ENCODE measurements around the gene MAD2L1BP. TPM values are rescaled to one million over a fixed set of nuclear protein-coding genes. Genes with fewer than 3 reads are reported as not detected.

The MAD2L1BP gene
- total and polyA plus RNA-seq, 3 experiments from 2014 or later = 16.0 to 27.7 (median 27.6) TPM

DNA sequence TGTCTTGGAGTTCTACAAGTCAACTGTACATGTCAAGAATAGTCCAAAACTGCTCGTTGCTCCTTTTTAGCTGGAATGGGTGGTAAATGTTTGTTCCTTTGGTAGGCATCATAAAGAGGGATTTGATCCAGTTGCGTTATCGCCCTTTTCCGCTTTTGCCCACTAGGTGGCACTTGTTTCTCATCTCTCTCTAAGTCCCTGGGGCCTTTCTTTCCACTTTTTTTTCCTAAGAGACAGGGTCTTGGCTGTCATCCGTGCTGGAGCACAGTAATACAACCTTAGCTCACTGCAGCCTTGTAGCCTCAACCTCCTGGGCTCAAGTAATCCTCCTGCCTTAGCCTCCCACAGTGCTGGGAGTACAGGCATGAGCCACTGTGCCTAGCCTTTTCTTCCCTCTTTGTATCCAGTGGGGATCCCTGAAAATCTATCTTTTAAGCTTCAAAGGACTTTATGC is 27.3 kb upstream of the MAD2L1BP start:
- Histone ChIP-seq H3K4me1 (ENCODE audit: insufficient read depth, low read length) (no peaks in the 10 kb centered on the region), H3K4me3 (ENCODE audit: low read length) (no peak overlapping the region), H3K36me3 (ENCODE audit: insufficient read depth, low read length) (peaks cover 21% of the 10 kb centered on the region), H3K27ac (ENCODE audit: low read depth, low read length) (no peak overlapping the region), H3K9me3 (ENCODE audit: low read length) (no peaks in the 10 kb centered on the region), H3K27me3 (ENCODE audit: insufficient read depth, low read length, poor library complexity, severe bottlenecking) (no peaks in the 10 kb centered on the region)
- POLR2A ChIA-PET = no interaction called here
- DNase-seq = peak; percentile 22 to 68 (median 41)
- Mint-ChIP-seq H3K36me3 (peaks cover 0 to 64% (median 17%) of the 10 kb centered on the region in 3 donors), H3K27ac (peak overlapping the region in 3 of 8 donors; percentile 27 to 79 (median 33)), H3K9me3 (no peaks in the 10 kb centered on the region), H3K27me3 (no peaks in the 10 kb centered on the region), H3K4me1 (peaks cover 3 to 6% (median 4%) of the 10 kb centered on the region in 3 donors), H3K4me3 (no peak overlapping the region)
- CTCF ChIA-PET = interaction anchor here (0.7 to 2.8 kb wide), 15 partner anchors 10 to 471 kb away, joined by 3 to 11 read pairs (median 4); partner anchors contain the start of genes GTPBP2 and MAD2L1BP

DNA sequence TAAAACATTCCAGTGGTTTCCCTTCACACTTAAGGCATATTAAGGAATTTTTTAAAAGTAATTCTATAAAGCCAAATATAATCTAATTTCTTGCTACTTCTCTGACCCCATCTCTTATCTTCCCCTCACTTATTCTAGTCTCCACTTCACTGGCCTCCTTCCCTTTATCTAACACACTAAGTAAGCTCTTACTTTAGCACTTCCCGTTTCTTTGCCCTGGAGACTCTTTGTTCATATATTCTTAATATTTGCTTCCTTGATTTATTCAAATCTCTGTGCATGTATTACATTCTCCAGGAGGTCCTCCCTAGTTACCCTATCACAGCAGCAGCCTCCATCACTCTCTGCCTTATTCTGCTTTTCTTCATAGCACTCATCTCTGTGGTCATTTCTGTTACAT is 26.8 kb upstream of the MAD2L1BP start:
- Histone ChIP-seq H3K4me1 (ENCODE audit: insufficient read depth, low read length) (no peaks in the 10 kb centered on the region), H3K27ac (ENCODE audit: low read depth, low read length) (no peak overlapping the region), H3K27me3 (ENCODE audit: insufficient read depth, low read length, poor library complexity, severe bottlenecking) (no peaks in the 10 kb centered on the region), H3K36me3 (ENCODE audit: insufficient read depth, low read length) (peaks cover 25% of the 10 kb centered on the region), H3K9me3 (ENCODE audit: low read length) (no peaks in the 10 kb centered on the region), H3K4me3 (ENCODE audit: low read length) (no peak overlapping the region)
- POLR2A ChIA-PET = no interaction called here
- CTCF ChIA-PET = interaction anchor here (0.7 to 2.8 kb wide), 11 partner anchors 9 to 470 kb away, joined by 3 to 11 read pairs (median 5); partner anchors contain the start of genes GTPBP2 and MAD2L1BP
- H3K4me3 Mint-ChIP-seq = no peak overlapping the region
- H3K27me3 Mint-ChIP-seq = no peaks in the 10 kb centered on the region
- no peak for DNase-seq
- peak overlapping the region in 4 of 8 donors; percentile 3 to 56 (median 28) for H3K27ac Mint-ChIP-seq
- H3K36me3 Mint-ChIP-seq = peaks cover 0 to 64% (median 21%) of the 10 kb centered on the region in 3 donors
- peaks cover 3 to 6% (median 4%) of the 10 kb centered on the region in 3 donors for H3K4me1 Mint-ChIP-seq
- H3K9me3 Mint-ChIP-seq = no peaks in the 10 kb centered on the region

DNA sequence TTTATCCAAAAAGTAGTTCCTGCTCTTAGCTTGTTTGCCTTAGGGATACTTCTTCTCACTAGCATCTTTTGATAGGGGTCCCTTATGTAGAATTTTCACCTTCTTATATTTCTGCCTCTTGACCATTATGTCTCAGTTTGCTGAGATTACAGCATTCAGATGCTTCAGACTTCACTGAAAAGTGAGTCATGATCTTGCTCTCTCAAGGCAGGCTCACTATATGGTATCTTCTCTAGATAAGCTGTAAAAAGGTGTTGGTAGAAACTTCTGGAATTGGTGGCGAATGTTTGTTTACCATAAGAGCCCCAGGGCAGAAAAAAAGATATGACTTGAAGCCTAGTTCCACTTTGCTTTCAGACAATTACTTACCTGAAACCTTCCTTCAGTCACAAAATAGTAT is 26.2 kb upstream of the MAD2L1BP start:
- ChIA-PET CTCF (interaction anchor here (1.2 to 2.1 kb wide), 5 partner anchors 12 to 470 kb away, joined by 4 to 9 read pairs (median 5); partner anchors contain the start of gene MAD2L1BP), POLR2A (no interaction called here)
- Histone ChIP-seq H3K9me3 (ENCODE audit: low read length) (no peaks in the 10 kb centered on the region), H3K4me1 (ENCODE audit: insufficient read depth, low read length) (no peaks in the 10 kb centered on the region), H3K27me3 (ENCODE audit: insufficient read depth, low read length, poor library complexity, severe bottlenecking) (no peaks in the 10 kb centered on the region), H3K4me3 (ENCODE audit: low read length) (no peak overlapping the region), H3K36me3 (ENCODE audit: insufficient read depth, low read length) (peaks cover 30% of the 10 kb centered on the region), H3K27ac (ENCODE audit: low read depth, low read length) (no peak overlapping the region)
- H3K9me3 Mint-ChIP-seq = no peaks in the 10 kb centered on the region
- H3K4me1 Mint-ChIP-seq = peaks cover 3 to 6% (median 4%) of the 10 kb centered on the region in 3 donors
- peak overlapping the region in 1 of 8 donors; percentile 46 for H3K27ac Mint-ChIP-seq
- no peak overlapping the region for H3K4me3 Mint-ChIP-seq
- H3K36me3 Mint-ChIP-seq = peaks cover 0 to 63% (median 20%) of the 10 kb centered on the region in 3 donors
- H3K27me3 Mint-ChIP-seq = no peaks in the 10 kb centered on the region
- DNase-seq = no peak

DNA sequence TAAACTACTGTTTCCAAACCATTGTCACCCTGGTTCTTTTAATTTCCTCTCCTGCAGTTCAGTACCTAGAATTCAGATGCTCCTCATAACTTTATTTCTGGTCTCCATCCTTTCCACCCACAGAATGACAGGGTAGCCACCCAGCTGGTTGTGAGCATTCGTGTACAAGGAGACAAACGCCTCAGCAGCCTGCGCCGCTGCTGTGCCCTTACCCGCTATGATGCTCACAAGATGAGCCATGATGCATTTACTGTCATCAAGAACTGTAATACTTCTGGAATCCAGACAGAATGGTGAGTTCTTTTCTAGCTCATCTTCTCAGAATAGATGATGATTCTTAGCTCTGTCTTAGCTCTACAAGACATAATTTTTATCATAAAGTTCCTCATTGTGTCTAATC is 25.2 kb upstream of the MAD2L1BP start:
- CTCF ChIA-PET = no interaction called here
- H3K27me3 Mint-ChIP-seq = no peaks in the 10 kb centered on the region

DNA sequence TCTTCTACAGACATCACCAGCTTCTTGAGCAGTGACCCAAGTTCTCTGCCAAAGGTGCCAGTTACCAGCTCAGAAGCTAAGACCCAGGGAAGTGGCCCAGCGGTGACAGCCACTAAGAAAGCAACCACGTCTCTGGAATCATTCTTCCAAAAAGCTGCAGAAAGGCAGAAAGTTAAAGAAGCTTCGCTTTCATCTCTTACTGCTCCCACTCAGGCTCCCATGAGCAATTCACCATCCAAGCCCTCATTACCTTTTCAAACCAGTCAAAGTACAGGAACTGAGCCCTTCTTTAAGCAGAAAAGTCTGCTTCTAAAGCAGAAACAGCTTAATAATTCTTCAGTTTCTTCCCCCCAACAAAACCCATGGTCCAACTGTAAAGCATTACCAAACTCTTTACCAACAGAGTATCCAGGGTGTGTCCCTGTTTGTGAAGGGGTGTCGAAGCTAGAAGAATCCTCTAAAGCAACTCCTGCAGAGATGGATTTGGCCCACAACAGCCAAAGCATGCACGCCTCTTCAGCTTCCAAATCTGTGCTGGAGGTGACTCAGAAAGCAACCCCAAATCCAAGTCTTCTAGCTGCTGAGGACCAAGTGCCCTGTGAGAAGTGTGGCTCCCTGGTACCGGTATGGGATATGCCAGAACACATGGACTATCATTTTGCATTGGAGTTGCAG is 21.8 kb upstream of the MAD2L1BP start:
- Mint-ChIP-seq H3K27ac (no peak overlapping the region), H3K4me3 (no peak overlapping the region), H3K9me3 (no peaks in the 10 kb centered on the region), H3K4me1 (peaks cover 0 to 2% (median 0%) of the 10 kb centered on the region in 3 donors), H3K36me3 (peaks cover 0 to 46% (median 11%) of the 10 kb centered on the region in 3 donors), H3K27me3 (no peaks in the 10 kb centered on the region)
- Histone ChIP-seq H3K27me3 (ENCODE audit: insufficient read depth, low read length, poor library complexity, severe bottlenecking) (no peaks in the 10 kb centered on the region), H3K4me1 (ENCODE audit: insufficient read depth, low read length) (no peaks in the 10 kb centered on the region), H3K36me3 (ENCODE audit: insufficient read depth, low read length) (peaks cover 30% of the 10 kb centered on the region), H3K27ac (ENCODE audit: low read depth, low read length) (no peak overlapping the region), H3K9me3 (ENCODE audit: low read length) (no peaks in the 10 kb centered on the region), H3K4me3 (ENCODE audit: low read length) (no peak overlapping the region)
- ChIA-PET POLR2A (interaction anchor here (0.5 to 0.6 kb wide), 2 partner anchors 82 to 868 kb away, joined by 3 read pairs; partner anchors contain the start of gene TBCC), CTCF (no interaction called here)
- no peak for DNase-seq

More for the DNA sequence above, 25.2 kb upstream of the MAD2L1BP start:
- no peak for DNase-seq
- POLR2A ChIA-PET = no interaction called here
- H3K27ac Mint-ChIP-seq = peak overlapping the region in 2 of 8 donors; percentile 22 to 55
- no peak overlapping the region for H3K4me3 ChIP-seq (ENCODE audit: low read length)
- peaks cover 3 to 6% (median 4%) of the 10 kb centered on the region in 3 donors for H3K4me1 Mint-ChIP-seq
- H3K4me1 ChIP-seq (ENCODE audit: insufficient read depth, low read length) = no peaks in the 10 kb centered on the region
- no peaks in the 10 kb centered on the region for H3K9me3 ChIP-seq (ENCODE audit: low read length)
- H3K9me3 Mint-ChIP-seq = no peaks in the 10 kb centered on the region
- H3K27me3 ChIP-seq (ENCODE audit: insufficient read depth, low read length, poor library complexity, severe bottlenecking) = no peaks in the 10 kb centered on the region
- H3K27ac ChIP-seq (ENCODE audit: low read depth, low read length) = no peak overlapping the region
- peaks cover 30% of the 10 kb centered on the region for H3K36me3 ChIP-seq (ENCODE audit: insufficient read depth, low read length)
- H3K36me3 Mint-ChIP-seq = peaks cover 0 to 61% (median 18%) of the 10 kb centered on the region in 3 donors
- no peak overlapping the region for H3K4me3 Mint-ChIP-seq

DNA sequence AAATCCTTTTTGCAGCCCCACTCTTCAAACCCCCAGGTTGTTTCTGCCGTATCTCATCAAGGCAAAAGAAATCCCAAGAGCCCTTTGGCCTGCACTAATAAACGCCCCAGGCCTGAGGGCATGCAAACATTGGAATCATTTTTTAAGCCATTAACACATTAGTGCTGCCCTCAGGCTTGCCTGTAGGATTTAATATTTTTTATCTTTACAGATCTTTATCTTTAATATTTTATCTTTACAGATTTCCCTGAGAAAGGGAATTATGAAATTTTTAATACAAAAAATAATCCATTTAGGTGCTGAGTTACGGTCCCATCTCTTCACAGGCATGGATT is 21.3 kb upstream of the MAD2L1BP start:
- Mint-ChIP-seq H3K27ac (no peak overlapping the region), H3K4me3 (no peak overlapping the region), H3K27me3 (no peaks in the 10 kb centered on the region), H3K9me3 (no peaks in the 10 kb centered on the region), H3K36me3 (peaks cover 0 to 44% (median 10%) of the 10 kb centered on the region in 3 donors), H3K4me1 (peaks cover 0 to 2% (median under 1%) of the 10 kb centered on the region in 3 donors)
- H3K9me3 ChIP-seq (ENCODE audit: low read length) = no peaks in the 10 kb centered on the region
- no peak overlapping the region for H3K27ac ChIP-seq (ENCODE audit: low read depth, low read length)
- no peak overlapping the region for H3K4me3 ChIP-seq (ENCODE audit: low read length)
- no peak for DNase-seq
- ChIA-PET CTCF (no interaction called here), POLR2A (interaction anchor here (0.6 kb wide), 1 partner anchor 868 kb away, joined by 3 read pairs; the partner anchor contains the start of gene TBCC)
- H3K27me3 ChIP-seq (ENCODE audit: insufficient read depth, low read length, poor library complexity, severe bottlenecking) = no peaks in the 10 kb centered on the region
- H3K36me3 ChIP-seq (ENCODE audit: insufficient read depth, low read length) = peaks cover 28% of the 10 kb centered on the region
- H3K4me1 ChIP-seq (ENCODE audit: insufficient read depth, low read length) = no peaks in the 10 kb centered on the region

DNA sequence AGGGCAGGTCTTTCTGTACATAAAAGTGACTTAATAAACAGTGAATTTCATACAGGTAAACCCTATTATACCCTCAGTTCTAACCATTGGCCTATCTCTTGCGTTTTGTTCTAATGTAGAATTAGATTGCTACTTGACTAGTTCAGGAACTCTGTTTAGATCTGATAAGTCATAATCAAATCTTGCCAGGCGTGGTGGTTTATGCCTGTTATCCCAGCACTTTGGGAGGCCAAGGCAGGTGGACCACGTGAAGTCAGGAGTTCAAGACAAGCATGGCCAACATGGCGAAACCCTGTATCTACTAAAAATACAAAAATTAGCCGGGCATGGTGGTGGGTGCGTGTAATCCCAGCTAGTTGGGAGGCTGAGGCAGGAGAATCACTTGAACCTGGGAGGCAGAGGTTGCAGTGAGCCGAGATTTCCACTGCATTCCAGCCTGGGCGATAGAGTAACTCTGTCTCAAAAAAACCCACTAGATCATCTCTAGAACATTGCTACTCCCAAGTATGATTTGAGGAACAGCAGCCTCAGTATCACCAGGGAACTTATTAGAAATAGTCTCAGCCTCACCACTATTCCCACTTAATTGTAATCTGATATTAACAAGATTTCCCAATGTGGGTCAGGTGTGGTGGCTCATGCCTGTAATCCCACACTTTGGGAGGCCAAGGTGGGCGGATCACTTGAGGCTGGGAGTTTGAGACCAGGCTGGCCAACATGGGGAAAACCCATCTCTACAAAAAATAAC is 18.7 kb upstream of the MAD2L1BP start:
- no peak overlapping the region for H3K4me3 Mint-ChIP-seq
- peaks cover 0 to 6% (median 6%) of the 10 kb centered on the region in 3 donors for H3K4me1 Mint-ChIP-seq
- CTCF ChIA-PET = interaction anchor here (1.6 kb wide), 1 partner anchor 9 kb away, joined by 5 read pairs; no protein-coding TSS in a partner anchor
- DNase-seq = no peak
- H3K36me3 Mint-ChIP-seq = peaks cover 0 to 52% (median 4%) of the 10 kb centered on the region in 3 donors
- POLR2A ChIA-PET = no interaction called here
- Histone ChIP-seq H3K4me3 (ENCODE audit: low read length) (no peak overlapping the region), H3K36me3 (ENCODE audit: insufficient read depth, low read length) (peaks cover 26% of the 10 kb centered on the region), H3K9me3 (ENCODE audit: low read length) (no peaks in the 10 kb centered on the region), H3K27ac (ENCODE audit: low read depth, low read length) (no peak overlapping the region), H3K4me1 (ENCODE audit: insufficient read depth, low read length) (no peaks in the 10 kb centered on the region), H3K27me3 (ENCODE audit: insufficient read depth, low read length, poor library complexity, severe bottlenecking) (no peaks in the 10 kb centered on the region)
- H3K27me3 Mint-ChIP-seq = no peaks in the 10 kb centered on the region
- H3K27ac Mint-ChIP-seq = peak overlapping the region in 1 of 8 donors; percentile 52
- no peaks in the 10 kb centered on the region for H3K9me3 Mint-ChIP-seq

Measured in CD8-positive, alpha-beta memory T cell (primary cell).